22Rv1 (cell line): ENCODE results near the gene MAP3K5.

ENCODE experiments used
- ZFX ChIP-seq: fragments of 450-650 bp; IDR thresholded peaks from 2 replicates; pipeline ENCODE4 v1.6.1; 2017; ENCODE audit warnings: antibody characterized with exemption, borderline replicate concordance
- TF ChIP-seq, protein P1 (sequence below): fragments of 450-650 bp; IDR thresholded peaks from 2 replicates; pipeline ENCODE4 v1.5.1; 2017; ENCODE audit warnings: mild to moderate bottlenecking

GRCh38 chr6:136780972-136781371 is 11.3 kb downstream of the MAP3K5 start:
- TF ChIP-seq, protein P1, sequence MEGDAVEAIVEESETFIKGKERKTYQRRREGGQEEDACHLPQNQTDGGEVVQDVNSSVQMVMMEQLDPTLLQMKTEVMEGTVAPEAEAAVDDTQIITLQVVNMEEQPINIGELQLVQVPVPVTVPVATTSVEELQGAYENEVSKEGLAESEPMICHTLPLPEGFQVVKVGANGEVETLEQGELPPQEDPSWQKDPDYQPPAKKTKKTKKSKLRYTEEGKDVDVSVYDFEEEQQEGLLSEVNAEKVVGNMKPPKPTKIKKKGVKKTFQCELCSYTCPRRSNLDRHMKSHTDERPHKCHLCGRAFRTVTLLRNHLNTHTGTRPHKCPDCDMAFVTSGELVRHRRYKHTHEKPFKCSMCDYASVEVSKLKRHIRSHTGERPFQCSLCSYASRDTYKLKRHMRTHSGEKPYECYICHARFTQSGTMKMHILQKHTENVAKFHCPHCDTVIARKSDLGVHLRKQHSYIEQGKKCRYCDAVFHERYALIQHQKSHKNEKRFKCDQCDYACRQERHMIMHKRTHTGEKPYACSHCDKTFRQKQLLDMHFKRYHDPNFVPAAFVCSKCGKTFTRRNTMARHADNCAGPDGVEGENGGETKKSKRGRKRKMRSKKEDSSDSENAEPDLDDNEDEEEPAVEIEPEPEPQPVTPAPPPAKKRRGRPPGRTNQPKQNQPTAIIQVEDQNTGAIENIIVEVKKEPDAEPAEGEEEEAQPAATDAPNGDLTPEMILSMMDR: no peak
- no peak for TF ChIP-seq ZFX
